ENCODE results near the gene PRSS36. TPM values are rescaled to one million over a fixed set of nuclear protein-coding genes. Genes with fewer than 3 reads are reported as not detected.

The PRSS36 gene
- total RNA-seq, 1 experiment from 2014 or later = 1.3 TPM

DNA sequence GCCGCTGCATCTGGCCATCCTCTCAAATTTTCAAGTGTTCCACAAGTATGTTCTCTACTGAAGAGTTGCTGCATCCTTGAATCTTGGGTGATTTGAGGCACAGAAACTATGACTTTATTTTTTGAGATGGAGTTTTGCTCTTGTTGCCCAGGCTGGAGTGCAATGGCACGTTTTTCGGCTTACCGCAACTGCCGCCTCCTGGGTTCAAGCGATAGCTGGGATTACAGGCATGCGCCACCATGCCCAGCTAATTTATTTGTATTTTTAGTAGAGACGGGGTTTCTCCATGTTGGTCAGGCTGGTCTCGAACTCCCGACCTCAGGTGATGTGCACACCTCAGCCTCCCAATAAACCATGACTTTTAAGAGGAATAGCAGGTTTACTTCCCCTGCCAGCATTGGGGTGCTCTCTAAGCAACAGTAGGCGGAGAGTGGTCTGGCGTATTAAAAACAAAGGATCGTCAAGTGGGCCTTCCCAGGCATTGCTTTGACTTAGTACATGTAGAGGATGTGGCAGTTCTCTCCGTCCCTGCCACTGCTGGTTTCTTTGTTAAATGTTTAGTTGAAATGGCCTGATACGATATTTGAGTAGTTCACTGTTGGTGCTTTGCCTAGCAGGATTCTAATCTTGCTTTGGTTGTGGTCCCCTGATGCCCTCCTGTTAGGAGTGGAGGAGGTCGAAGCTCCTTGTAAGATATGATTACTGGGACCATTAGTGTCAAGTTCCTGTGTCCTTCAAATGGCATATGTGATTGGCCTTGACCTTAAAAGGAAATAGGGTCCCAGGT lies 43.2 kb upstream of the PRSS36 start:
- Mint-ChIP-seq H3K27me3 (ENCODE audit: low read depth) (no peaks in the 10 kb centered on the region), H3K4me1 (no peaks in the 10 kb centered on the region), H3K4me3 (no peak overlapping the region), H3K27ac (peak overlapping the region; percentile 61), H3K9me3 (no peaks in the 10 kb centered on the region), H3K36me3 (peaks cover 83% of the 10 kb centered on the region)
- TF ChIP-seq HMGA2 (CRISPR knock-in tag; IDR thresholded peaks at IDR 0.05) (no peak), MYBL2 (CRISPR knock-in tag; IDR thresholded peaks at IDR 0.05) (no peak), PRRX2 (CRISPR knock-in tag; IDR thresholded peaks at IDR 0.05) (peak; percentile 12; the same call in 1 of the 2 replicates), TEAD1 (CRISPR knock-in tag; IDR thresholded peaks at IDR 0.05) (no peak), FOXK1 (CRISPR knock-in tag; IDR thresholded peaks at IDR 0.05) (no peak)
- TF ChIP-seq, protein P1, sequence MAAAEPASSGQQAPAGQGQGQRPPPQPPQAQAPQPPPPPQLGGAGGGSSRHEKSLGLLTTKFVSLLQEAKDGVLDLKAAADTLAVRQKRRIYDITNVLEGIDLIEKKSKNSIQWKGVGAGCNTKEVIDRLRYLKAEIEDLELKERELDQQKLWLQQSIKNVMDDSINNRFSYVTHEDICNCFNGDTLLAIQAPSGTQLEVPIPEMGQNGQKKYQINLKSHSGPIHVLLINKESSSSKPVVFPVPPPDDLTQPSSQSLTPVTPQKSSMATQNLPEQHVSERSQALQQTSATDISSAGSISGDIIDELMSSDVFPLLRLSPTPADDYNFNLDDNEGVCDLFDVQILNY (CRISPR knock-in tag; IDR thresholded peaks at IDR 0.05) = no peak
- TF ChIP-seq, protein P2, sequence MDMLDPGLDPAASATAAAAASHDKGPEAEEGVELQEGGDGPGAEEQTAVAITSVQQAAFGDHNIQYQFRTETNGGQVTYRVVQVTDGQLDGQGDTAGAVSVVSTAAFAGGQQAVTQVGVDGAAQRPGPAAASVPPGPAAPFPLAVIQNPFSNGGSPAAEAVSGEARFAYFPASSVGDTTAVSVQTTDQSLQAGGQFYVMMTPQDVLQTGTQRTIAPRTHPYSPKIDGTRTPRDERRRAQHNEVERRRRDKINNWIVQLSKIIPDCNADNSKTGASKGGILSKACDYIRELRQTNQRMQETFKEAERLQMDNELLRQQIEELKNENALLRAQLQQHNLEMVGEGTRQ (CRISPR knock-in tag; IDR thresholded peaks at IDR 0.05) = no peak
- ATAC-seq = no peak
- ChIA-PET POLR2A (interaction anchor here (0.7 to 1.8 kb wide), 5 partner anchors 9 to 163 kb away, joined by 4 to 8 read pairs (median 6); partner anchors contain the start of genes FUS and PYCARD), CTCF (interaction anchor here (1.1 kb wide), 1 partner anchor 189 kb away, joined by 3 read pairs; no protein-coding TSS in a partner anchor)
- no peak for DNase-seq (ENCODE audit: low spot score)

DNA sequence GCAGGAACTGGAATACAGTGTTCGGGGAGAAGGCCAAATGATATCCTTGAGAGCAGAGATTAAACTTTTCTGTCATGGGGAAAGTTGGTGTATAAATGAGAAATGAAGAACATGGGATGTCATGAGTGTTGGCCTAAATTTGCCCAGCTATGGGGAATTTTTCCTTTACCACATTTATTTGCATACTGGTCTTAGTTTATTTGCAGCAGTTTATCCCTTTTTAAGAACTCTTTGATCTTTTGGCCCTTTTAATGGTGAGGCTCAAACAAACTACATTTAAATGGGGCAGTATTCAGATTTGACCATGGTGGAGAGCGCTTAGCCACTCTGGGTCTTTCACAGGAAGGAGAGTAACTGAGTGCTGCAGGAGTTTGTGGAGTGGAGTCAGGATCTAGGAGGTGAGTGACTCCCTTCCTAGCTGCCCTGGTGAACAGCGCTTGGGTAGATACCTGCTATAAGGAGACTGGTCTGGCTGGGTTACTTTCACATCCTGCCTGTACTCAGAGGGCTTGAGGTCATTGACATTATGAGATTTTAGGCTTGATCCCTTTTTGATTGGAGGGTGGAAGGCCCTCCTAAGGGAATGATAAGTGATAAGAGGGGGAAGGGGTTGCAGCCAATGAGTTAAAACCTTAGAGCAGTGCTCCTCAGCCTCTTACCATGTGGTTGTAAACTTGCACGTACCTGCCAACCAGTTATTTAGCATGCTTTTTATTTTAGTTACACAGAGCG lies 42.0 kb upstream of the PRSS36 start:
- Mint-ChIP-seq H3K4me1 (peaks cover 4% of the 10 kb centered on the region; the same call in 1 of the 2 replicates), H3K9me3 (no peaks in the 10 kb centered on the region), H3K36me3 (peaks cover 95% of the 10 kb centered on the region), H3K27ac (no peak overlapping the region; the same call in 1 of the 2 replicates), H3K4me3 (no peak overlapping the region), H3K27me3 (ENCODE audit: low read depth) (no peaks in the 10 kb centered on the region)
- ATAC-seq = no peak
- POLR2A ChIA-PET = interaction anchor here (1.5 to 1.8 kb wide), 2 partner anchors 9 to 12 kb away, joined by 6 to 8 read pairs; partner anchors contain the start of gene FUS
- CTCF ChIA-PET = interaction anchor here (0.6 kb wide), 1 partner anchor 228 kb away, joined by 3 read pairs; no protein-coding TSS in a partner anchor
- DNase-seq (ENCODE audit: low spot score) = no peak
- TF ChIP-seq ZNF138 (CRISPR knock-in tag; conservative IDR thresholded peaks at IDR 0.05) = no peak
- TF ChIP-seq, protein P3, sequence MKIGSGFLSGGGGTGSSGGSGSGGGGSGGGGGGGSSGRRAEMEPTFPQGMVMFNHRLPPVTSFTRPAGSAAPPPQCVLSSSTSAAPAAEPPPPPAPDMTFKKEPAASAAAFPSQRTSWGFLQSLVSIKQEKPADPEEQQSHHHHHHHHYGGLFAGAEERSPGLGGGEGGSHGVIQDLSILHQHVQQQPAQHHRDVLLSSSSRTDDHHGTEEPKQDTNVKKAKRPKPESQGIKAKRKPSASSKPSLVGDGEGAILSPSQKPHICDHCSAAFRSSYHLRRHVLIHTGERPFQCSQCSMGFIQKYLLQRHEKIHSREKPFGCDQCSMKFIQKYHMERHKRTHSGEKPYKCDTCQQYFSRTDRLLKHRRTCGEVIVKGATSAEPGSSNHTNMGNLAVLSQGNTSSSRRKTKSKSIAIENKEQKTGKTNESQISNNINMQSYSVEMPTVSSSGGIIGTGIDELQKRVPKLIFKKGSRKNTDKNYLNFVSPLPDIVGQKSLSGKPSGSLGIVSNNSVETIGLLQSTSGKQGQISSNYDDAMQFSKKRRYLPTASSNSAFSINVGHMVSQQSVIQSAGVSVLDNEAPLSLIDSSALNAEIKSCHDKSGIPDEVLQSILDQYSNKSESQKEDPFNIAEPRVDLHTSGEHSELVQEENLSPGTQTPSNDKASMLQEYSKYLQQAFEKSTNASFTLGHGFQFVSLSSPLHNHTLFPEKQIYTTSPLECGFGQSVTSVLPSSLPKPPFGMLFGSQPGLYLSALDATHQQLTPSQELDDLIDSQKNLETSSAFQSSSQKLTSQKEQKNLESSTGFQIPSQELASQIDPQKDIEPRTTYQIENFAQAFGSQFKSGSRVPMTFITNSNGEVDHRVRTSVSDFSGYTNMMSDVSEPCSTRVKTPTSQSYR (CRISPR knock-in tag; IDR thresholded peaks at IDR 0.05) = no peak
- TF ChIP-seq, protein P4, sequence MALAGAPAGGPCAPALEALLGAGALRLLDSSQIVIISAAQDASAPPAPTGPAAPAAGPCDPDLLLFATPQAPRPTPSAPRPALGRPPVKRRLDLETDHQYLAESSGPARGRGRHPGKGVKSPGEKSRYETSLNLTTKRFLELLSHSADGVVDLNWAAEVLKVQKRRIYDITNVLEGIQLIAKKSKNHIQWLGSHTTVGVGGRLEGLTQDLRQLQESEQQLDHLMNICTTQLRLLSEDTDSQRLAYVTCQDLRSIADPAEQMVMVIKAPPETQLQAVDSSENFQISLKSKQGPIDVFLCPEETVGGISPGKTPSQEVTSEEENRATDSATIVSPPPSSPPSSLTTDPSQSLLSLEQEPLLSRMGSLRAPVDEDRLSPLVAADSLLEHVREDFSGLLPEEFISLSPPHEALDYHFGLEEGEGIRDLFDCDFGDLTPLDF (CRISPR knock-in tag; IDR thresholded peaks at IDR 0.05) = no peak
- TF ChIP-seq FOXJ3 (CRISPR knock-in tag; IDR thresholded peaks at IDR 0.05; ENCODE audit: borderline replicate concordance) = no peak
- no peak for TF ChIP-seq JAZF1 (CRISPR knock-in tag; IDR thresholded peaks at IDR 0.05)
- TF ChIP-seq NFYB (CRISPR knock-in tag; conservative IDR thresholded peaks at IDR 0.05; ENCODE audit: low read depth) = no peak
- TF ChIP-seq ZNF317 (CRISPR knock-in tag; IDR thresholded peaks at IDR 0.05; ENCODE audit: borderline replicate concordance, low read depth) = no peak
- TF ChIP-seq CREB1 (CRISPR knock-in tag; IDR thresholded peaks at IDR 0.05) = no peak
- no peak for TF ChIP-seq GABPB1 (CRISPR knock-in tag; IDR thresholded peaks at IDR 0.05)
- TF ChIP-seq, protein P5, sequence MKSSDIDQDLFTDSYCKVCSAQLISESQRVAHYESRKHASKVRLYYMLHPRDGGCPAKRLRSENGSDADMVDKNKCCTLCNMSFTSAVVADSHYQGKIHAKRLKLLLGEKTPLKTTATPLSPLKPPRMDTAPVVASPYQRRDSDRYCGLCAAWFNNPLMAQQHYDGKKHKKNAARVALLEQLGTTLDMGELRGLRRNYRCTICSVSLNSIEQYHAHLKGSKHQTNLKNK (CRISPR knock-in tag; IDR thresholded peaks at IDR 0.05) = no peak
- TF ChIP-seq FOXP1 (CRISPR knock-in tag; IDR thresholded peaks at IDR 0.05; ENCODE audit: borderline replicate concordance) = no peak
- TF ChIP-seq, protein P6, sequence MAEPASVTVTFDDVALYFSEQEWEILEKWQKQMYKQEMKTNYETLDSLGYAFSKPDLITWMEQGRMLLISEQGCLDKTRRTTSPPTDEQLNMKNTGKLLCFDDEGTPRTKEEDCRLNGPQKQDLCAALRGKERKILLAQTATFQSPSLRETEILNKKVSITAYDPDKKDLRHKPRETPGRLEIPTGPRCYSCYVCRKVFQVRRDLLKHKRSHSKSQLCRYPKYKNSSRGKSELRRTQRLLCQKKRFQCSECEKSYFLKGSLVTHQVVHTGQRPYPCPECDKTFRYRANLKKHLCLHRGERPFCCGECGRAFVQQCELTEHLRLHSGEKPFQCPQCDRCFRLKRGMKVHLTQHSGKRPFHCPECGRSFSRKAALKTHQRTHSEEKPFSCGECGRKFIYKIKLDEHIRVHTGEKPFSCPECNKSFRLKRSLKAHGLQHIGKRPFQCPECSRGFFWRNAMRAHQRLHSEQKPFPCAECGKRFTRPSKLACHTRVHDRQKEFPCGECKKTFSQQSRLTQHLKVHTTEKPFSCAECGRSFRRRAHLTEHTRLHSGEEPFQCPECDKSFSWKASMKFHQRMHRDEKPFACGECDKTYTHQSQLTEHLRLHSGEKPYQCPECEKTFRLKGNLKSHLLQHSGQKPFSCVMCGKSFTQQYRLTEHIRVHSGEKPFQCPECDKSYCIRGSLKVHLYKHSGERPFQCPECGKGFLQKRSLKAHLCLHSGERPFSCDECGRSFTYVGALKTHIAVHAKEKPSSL (CRISPR knock-in tag; conservative IDR thresholded peaks at IDR 0.05) = no peak
- TF ChIP-seq, protein P7, sequence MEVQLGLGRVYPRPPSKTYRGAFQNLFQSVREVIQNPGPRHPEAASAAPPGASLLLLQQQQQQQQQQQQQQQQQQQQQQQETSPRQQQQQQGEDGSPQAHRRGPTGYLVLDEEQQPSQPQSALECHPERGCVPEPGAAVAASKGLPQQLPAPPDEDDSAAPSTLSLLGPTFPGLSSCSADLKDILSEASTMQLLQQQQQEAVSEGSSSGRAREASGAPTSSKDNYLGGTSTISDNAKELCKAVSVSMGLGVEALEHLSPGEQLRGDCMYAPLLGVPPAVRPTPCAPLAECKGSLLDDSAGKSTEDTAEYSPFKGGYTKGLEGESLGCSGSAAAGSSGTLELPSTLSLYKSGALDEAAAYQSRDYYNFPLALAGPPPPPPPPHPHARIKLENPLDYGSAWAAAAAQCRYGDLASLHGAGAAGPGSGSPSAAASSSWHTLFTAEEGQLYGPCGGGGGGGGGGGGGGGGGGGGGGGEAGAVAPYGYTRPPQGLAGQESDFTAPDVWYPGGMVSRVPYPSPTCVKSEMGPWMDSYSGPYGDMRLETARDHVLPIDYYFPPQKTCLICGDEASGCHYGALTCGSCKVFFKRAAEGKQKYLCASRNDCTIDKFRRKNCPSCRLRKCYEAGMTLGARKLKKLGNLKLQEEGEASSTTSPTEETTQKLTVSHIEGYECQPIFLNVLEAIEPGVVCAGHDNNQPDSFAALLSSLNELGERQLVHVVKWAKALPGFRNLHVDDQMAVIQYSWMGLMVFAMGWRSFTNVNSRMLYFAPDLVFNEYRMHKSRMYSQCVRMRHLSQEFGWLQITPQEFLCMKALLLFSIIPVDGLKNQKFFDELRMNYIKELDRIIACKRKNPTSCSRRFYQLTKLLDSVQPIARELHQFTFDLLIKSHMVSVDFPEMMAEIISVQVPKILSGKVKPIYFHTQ (CRISPR knock-in tag; IDR thresholded peaks at IDR 0.05) = no peak
- no peak for TF ChIP-seq ZNF263 (CRISPR knock-in tag; IDR thresholded peaks at IDR 0.05; ENCODE audit: low read depth)
